Upper lobe of right lung (tissue), 1 donor: Measurements from ENCODE around the gene POLR2L. TPM values are rescaled to one million over a fixed set of nuclear protein-coding genes. Genes with fewer than 3 reads are reported as not detected.
A peak's percentile ranks its signal among the peaks of the same experiment; 100 is the strongest.

Experiments used
- ATAC-seq: fragments of 200-7000 bp; cut with Tn5 transposase; one replicate; pipeline ENCODE4 v1.9.1; 2020; ENCODE audit warnings: mild to moderate bottlenecking, moderate library complexity
- DNase-seq: peaks from one replicate; pipeline ENCODE4 v3.0.0-alpha.2; 2020
- H3K27ac ChIP-seq: fragments of 200-600 bp; one replicate; pipeline ENCODE4 v1.8.0; 2022
- H3K27me3 ChIP-seq: fragments of 200-600 bp; one replicate; pipeline ENCODE4 v1.8.0; 2022; ENCODE audit warnings: mild to moderate bottlenecking
- H3K36me3 ChIP-seq: fragments of 200-600 bp; one replicate; pipeline ENCODE4 v1.8.0; 2022
- H3K4me1 ChIP-seq: fragments of 200-600 bp; one replicate; pipeline ENCODE4 v1.8.0; 2022
- H3K4me3 ChIP-seq: fragments of 200-600 bp; one replicate; pipeline ENCODE4 v1.8.0; 2022; ENCODE audit warnings: mild to moderate bottlenecking
- H3K9me3 ChIP-seq: fragments of 200-600 bp; one replicate; pipeline ENCODE4 v1.8.0; 2022
- CTCF ChIP-seq: fragments of 200-600 bp; IDR thresholded peaks from one replicate; pipeline ENCODE4 v1.8.0; 2022; ENCODE audit warnings: antibody characterized with exemption
- intact Hi-C: fragments of 100-400 bp; cut with DNase I; formaldehyde crosslinking; loops from one replicate; pipeline ENCODE4 v1.11.0; 2022
- total RNA-seq: library from RNA; stranded (reverse); fragmentation: NEBNext Ultra II Directional; extraction: Animal tissue kit (Norgen Biotek cat#: 25700); gene quantifications from one replicate; pipeline ENCODE4 v1.2.1, GENCODE V29; 2021
- donor health status: DM: no; HTN: yes; CAD: no; lungs with severe emphysema.

The POLR2L gene
- total RNA-seq, 1 donor from 2014 or later, result 138 TPM

- DNase-seq, result no peak
- ATAC-seq, result peak; percentile 1
- intact Hi-C loops, result no loop called here
- peak overlapping the region; percentile 70 for H3K27ac ChIP-seq
- peaks cover 14% of the 10 kb centered on the region for H3K36me3 ChIP-seq
- H3K4me1 ChIP-seq, result peaks cover 71% of the 10 kb centered on the region
- H3K4me3 ChIP-seq, result peak overlapping the region; percentile 45
- TF ChIP-seq CTCF, result no peak
- peaks cover 9% of the 10 kb centered on the region for H3K27me3 ChIP-seq
- H3K9me3 ChIP-seq, result no peaks in the 10 kb centered on the region
Observed at GRCh38 chr11:829176-829846, 13.0 kb downstream of the POLR2L start.

GRCh38 chr11:828506-829175, 13.7 kb downstream of the POLR2L start:
- Histone ChIP-seq H3K27me3 (peaks cover 9% of the 10 kb centered on the region), H3K4me3 (peak overlapping the region; percentile 54), H3K36me3 (peaks cover 21% of the 10 kb centered on the region), H3K9me3 (no peaks in the 10 kb centered on the region), H3K4me1 (peaks cover 65% of the 10 kb centered on the region), H3K27ac (peak overlapping the region; percentile 70)
- no peak for DNase-seq
- TF ChIP-seq CTCF, result no peak
- intact Hi-C loops, result no loop called here
- ATAC-seq, result no peak

GRCh38 chr11:827897-828192, 14.5 kb downstream of the POLR2L start, which contains the start of gene CRACR2B:
TSS of gene CRACR2B (plus strand) at chr11:827919. CDS start at chr11:828608, 689 bp downstream.
- peaks cover 65% of the 10 kb centered on the region for H3K4me1 ChIP-seq
- intact Hi-C loops, result no loop called here
- ATAC-seq (no peak), DNase-seq (no peak)
- H3K9me3 ChIP-seq, result no peaks in the 10 kb centered on the region
- H3K27me3 ChIP-seq, result peaks cover 9% of the 10 kb centered on the region
- H3K36me3 ChIP-seq, result peaks cover 28% of the 10 kb centered on the region
- TF ChIP-seq CTCF, result no peak
- peak within 1 kb of the TSS; percentile 78 for H3K27ac ChIP-seq
- peak within 1 kb of the TSS; percentile 54 for H3K4me3 ChIP-seq

- intact Hi-C loops, result no loop called here
- DNase-seq, result peak; percentile 85
- no peaks in the 10 kb centered on the region for H3K9me3 ChIP-seq
- H3K36me3 ChIP-seq, result peaks cover 34% of the 10 kb centered on the region
- TF ChIP-seq CTCF, result no peak
- H3K27me3 ChIP-seq, result peaks cover 9% of the 10 kb centered on the region
- peaks cover 65% of the 10 kb centered on the region for H3K4me1 ChIP-seq
- peak overlapping the region; percentile 54 for H3K4me3 ChIP-seq
- peak; percentile 23 for ATAC-seq
- peak overlapping the region; percentile 78 for H3K27ac ChIP-seq
Observed at GRCh38 chr11:827146-827896, 15.0 kb downstream of the POLR2L start.

GRCh38 chr11:826836-827145, 15.5 kb downstream of the POLR2L start:
- no peak for ATAC-seq
- Histone ChIP-seq H3K27ac (peak overlapping the region; percentile 78), H3K4me1 (peaks cover 65% of the 10 kb centered on the region), H3K27me3 (peaks cover 9% of the 10 kb centered on the region), H3K36me3 (peaks cover 34% of the 10 kb centered on the region), H3K4me3 (peak overlapping the region; percentile 54), H3K9me3 (no peaks in the 10 kb centered on the region)
- no peak for TF ChIP-seq CTCF
- intact Hi-C loops, result no loop called here
- no peak for DNase-seq
